Measurements from ENCODE around the gene GRM8.

DNA sequence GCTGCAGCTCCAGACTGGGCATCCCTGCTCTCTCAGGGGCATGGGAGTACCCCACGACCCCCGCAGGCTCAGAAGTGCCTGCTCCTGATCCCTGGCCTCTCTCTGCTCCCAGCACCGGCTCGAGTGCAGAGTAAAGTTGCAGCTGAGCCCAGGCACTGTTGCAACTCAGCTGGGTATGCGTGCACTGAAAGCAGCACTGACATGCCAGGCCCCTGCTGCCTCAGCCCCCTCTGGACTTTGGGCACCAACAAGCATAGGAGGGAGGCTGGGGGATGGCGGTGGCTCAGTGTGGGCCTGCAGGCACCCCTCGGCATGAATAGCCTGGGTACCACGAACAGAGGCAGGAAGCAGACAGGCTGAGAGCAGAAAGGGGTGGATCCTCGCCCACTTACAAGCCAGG is 295.3 kb downstream of the GRM8 start:
- TF ChIP-seq TCF7L2 (IDR thresholded peaks at IDR 0.05; ENCODE audit: low read depth, low read length) (no peak), POLR2AphosphoS5 (IDR thresholded peaks at IDR 0.05; ENCODE audit: low read depth, low read length) (no peak)
- TF ChIP-seq, protein P1, sequence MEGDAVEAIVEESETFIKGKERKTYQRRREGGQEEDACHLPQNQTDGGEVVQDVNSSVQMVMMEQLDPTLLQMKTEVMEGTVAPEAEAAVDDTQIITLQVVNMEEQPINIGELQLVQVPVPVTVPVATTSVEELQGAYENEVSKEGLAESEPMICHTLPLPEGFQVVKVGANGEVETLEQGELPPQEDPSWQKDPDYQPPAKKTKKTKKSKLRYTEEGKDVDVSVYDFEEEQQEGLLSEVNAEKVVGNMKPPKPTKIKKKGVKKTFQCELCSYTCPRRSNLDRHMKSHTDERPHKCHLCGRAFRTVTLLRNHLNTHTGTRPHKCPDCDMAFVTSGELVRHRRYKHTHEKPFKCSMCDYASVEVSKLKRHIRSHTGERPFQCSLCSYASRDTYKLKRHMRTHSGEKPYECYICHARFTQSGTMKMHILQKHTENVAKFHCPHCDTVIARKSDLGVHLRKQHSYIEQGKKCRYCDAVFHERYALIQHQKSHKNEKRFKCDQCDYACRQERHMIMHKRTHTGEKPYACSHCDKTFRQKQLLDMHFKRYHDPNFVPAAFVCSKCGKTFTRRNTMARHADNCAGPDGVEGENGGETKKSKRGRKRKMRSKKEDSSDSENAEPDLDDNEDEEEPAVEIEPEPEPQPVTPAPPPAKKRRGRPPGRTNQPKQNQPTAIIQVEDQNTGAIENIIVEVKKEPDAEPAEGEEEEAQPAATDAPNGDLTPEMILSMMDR (IDR thresholded peaks at IDR 0.05): no peak
- TF ChIP-seq, protein P2, sequence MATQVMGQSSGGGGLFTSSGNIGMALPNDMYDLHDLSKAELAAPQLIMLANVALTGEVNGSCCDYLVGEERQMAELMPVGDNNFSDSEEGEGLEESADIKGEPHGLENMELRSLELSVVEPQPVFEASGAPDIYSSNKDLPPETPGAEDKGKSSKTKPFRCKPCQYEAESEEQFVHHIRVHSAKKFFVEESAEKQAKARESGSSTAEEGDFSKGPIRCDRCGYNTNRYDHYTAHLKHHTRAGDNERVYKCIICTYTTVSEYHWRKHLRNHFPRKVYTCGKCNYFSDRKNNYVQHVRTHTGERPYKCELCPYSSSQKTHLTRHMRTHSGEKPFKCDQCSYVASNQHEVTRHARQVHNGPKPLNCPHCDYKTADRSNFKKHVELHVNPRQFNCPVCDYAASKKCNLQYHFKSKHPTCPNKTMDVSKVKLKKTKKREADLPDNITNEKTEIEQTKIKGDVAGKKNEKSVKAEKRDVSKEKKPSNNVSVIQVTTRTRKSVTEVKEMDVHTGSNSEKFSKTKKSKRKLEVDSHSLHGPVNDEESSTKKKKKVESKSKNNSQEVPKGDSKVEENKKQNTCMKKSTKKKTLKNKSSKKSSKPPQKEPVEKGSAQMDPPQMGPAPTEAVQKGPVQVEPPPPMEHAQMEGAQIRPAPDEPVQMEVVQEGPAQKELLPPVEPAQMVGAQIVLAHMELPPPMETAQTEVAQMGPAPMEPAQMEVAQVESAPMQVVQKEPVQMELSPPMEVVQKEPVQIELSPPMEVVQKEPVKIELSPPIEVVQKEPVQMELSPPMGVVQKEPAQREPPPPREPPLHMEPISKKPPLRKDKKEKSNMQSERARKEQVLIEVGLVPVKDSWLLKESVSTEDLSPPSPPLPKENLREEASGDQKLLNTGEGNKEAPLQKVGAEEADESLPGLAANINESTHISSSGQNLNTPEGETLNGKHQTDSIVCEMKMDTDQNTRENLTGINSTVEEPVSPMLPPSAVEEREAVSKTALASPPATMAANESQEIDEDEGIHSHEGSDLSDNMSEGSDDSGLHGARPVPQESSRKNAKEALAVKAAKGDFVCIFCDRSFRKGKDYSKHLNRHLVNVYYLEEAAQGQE (IDR thresholded peaks at IDR 0.05; ENCODE audit: insufficient read depth in 1 of 2, low read depth in 2 of 2, low read length in 1 of 2): no peak
